ENCODE measurements around the gene NLK.
"Not testable (repeated sequence)": the region's sequence is repeated elsewhere in the genome, so short reads cannot be mapped to it uniquely, and the experiment has no call there.

The NLK gene

GRCh38 chr17:28166478-28166877 lies 124.0 kb downstream of the NLK start:
- no peak for DNase-seq

- DNase-seq = no peak
Measured at GRCh38 chr17:28169621-28170349, 127.3 kb downstream of the NLK start.

GRCh38 chr17:28170771-28171170 lies 128.3 kb downstream of the NLK start:
- no peak for DNase-seq

GRCh38 chr17:28173031-28173561 lies 130.6 kb downstream of the NLK start:
- DNase-seq = no peak

- no peak for DNase-seq
Measured at GRCh38 chr17:28173801-28174200, 131.3 kb downstream of the NLK start.

GRCh38 chr17:28174352-28175046 lies 132.0 kb downstream of the NLK start:
- peak; percentile 33 for DNase-seq

GRCh38 chr17:28177351-28177750 lies 134.9 kb downstream of the NLK start:
- no peak for DNase-seq

GRCh38 chr17:28178800-28179199 lies 136.3 kb downstream of the NLK start:
- no peak for DNase-seq

GRCh38 chr17:28180449-28180848 lies 138.0 kb downstream of the NLK start:
- DNase-seq = no peak

- DNase-seq = no peak
Measured at GRCh38 chr17:28181568-28181967, 139.1 kb downstream of the NLK start.

GRCh38 chr17:28182559-28182958 lies 140.1 kb downstream of the NLK start:
- DNase-seq = no peak

- DNase-seq = no peak
Measured at GRCh38 chr17:28185658-28186057, 143.2 kb downstream of the NLK start.

GRCh38 chr17:28186472-28186871 lies 144.0 kb downstream of the NLK start:
- not testable (repeated sequence) for DNase-seq

GRCh38 chr17:28187931-28188330 lies 145.5 kb downstream of the NLK start:
- no peak for DNase-seq

GRCh38 chr17:28188841-28189263 lies 146.4 kb downstream of the NLK start:
- DNase-seq = no peak

- no peak for DNase-seq
Measured at GRCh38 chr17:28189667-28190066, 147.2 kb downstream of the NLK start.

GRCh38 chr17:28191018-28191417 lies 148.5 kb downstream of the NLK start:
- DNase-seq = no peak

- DNase-seq = no peak
Measured at GRCh38 chr17:28193241-28193640, 150.8 kb downstream of the NLK start.

- no peak for DNase-seq
Measured at GRCh38 chr17:28194382-28194781, 151.9 kb downstream of the NLK start.

- no peak for DNase-seq
Measured at GRCh38 chr17:28196636-28197035, 154.2 kb downstream of the NLK start.

GRCh38 chr17:28199115-28199514 lies 156.6 kb downstream of the NLK start:
- no peak for DNase-seq

GRCh38 chr17:28199728-28200127 lies 157.3 kb downstream of the NLK start:
- DNase-seq = no peak

GRCh38 chr17:28201315-28201714 lies 158.8 kb downstream of the NLK start:
- DNase-seq = no peak

GRCh38 chr17:28204244-28204643 lies 161.8 kb downstream of the NLK start:
- DNase-seq = no peak

Measured in CD4-positive, alpha-beta T cell treated with Interleukin-17A for 1 hour (primary cell).